GM19351 (cell line): ENCODE results near the gene NBEAL1.
"Not testable (repeated sequence)": the region's sequence is repeated elsewhere in the genome, so short reads cannot be mapped to it uniquely, and the experiment has no call there.

Experiments
- ATAC-seq: cut with Tn5 transposase; IDR thresholded peaks from one replicate; pipeline ENCODE4 v1.9.1; 2021; ENCODE audit warnings: mild to moderate bottlenecking, moderate library complexity; ENCODE audit not compliant: unreplicated experiment

Gene NBEAL1

GRCh38 chr2:203105996-203106395 lies 91.3 kb downstream of the NBEAL1 start:
- ATAC-seq: no peak

- ATAC-seq: not testable (repeated sequence)
Measured at GRCh38 chr2:203110496-203110895, 95.8 kb downstream of the NBEAL1 start.

- ATAC-seq: no peak
Measured at GRCh38 chr2:203112342-203112741, 97.7 kb downstream of the NBEAL1 start.

GRCh38 chr2:203115201-203115700 lies 100.6 kb downstream of the NBEAL1 start:
- not testable (repeated sequence) for ATAC-seq

GRCh38 chr2:203122317-203122986 lies 107.8 kb downstream of the NBEAL1 start:
- ATAC-seq: no peak

- no peak for ATAC-seq
Measured at GRCh38 chr2:203126996-203127395, 112.3 kb downstream of the NBEAL1 start.

- ATAC-seq: no peak
Measured at GRCh38 chr2:203135105-203135504, 120.4 kb downstream of the NBEAL1 start.

- no peak for ATAC-seq
Measured at GRCh38 chr2:203143391-203143790, 128.7 kb downstream of the NBEAL1 start.

GRCh38 chr2:203149194-203149593 lies 134.5 kb downstream of the NBEAL1 start:
- no peak for ATAC-seq

- no peak for ATAC-seq
Measured at GRCh38 chr2:203155406-203155805, 140.7 kb downstream of the NBEAL1 start.

- not testable (repeated sequence) for ATAC-seq
Measured at GRCh38 chr2:203162722-203163121, 148.0 kb downstream of the NBEAL1 start.

GRCh38 chr2:203164311-203164935 lies 149.7 kb downstream of the NBEAL1 start:
- no peak for ATAC-seq

GRCh38 chr2:203167751-203168150 lies 153.1 kb downstream of the NBEAL1 start:
- no peak for ATAC-seq

- ATAC-seq: no peak
Measured at GRCh38 chr2:203170502-203170901, 155.8 kb downstream of the NBEAL1 start.

- ATAC-seq: no peak
Measured at GRCh38 chr2:203175371-203175770, 160.7 kb downstream of the NBEAL1 start.

GRCh38 chr2:203177361-203177760 lies 162.7 kb downstream of the NBEAL1 start:
- no peak for ATAC-seq

GRCh38 chr2:203185864-203186263 lies 171.2 kb downstream of the NBEAL1 start:
- ATAC-seq: no peak

GRCh38 chr2:203190547-203190946 lies 175.9 kb downstream of the NBEAL1 start:
- ATAC-seq: not testable (repeated sequence)

GRCh38 chr2:203191026-203191425 lies 176.4 kb downstream of the NBEAL1 start:
- not testable (repeated sequence) for ATAC-seq

- ATAC-seq: no peak
Measured at GRCh38 chr2:203191961-203192360, 177.3 kb downstream of the NBEAL1 start.

GRCh38 chr2:203195331-203196036 lies 180.8 kb downstream of the NBEAL1 start:
- ATAC-seq: no peak

GRCh38 chr2:203200866-203201265 lies 186.2 kb downstream of the NBEAL1 start:
- no peak for ATAC-seq
